Activated T-cell treated with anti-CD3 and anti-CD28 coated beads, Interleukin-2, amount 50 U/mL, for 48 hours (primary cell): ENCODE data around the gene EPB41L4A.

ENCODE experiments used
- DNase-seq, 2 experiments: peaks; one replicate each; pipeline ENCODE4 v3.0.0-alpha.2; 2020

The EPB41L4A gene

DNA sequence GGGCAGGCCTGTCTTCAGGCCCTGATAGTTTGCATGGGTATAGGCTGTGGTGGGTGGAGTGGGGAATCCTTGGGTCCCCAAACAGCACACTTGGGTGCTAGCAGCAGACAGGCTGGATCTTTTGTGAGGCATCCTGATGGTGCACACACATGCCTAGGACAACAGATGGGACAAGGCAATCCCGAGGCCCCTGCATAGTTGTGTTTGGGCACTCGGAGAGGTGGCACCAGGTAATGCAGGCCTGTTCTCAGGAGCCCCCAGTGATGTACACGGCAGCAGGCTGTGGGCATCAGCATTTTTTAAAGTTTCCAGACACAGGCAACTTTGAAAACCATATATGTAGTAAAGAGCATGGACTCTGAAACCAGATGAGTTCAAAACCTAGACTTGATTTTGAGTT is 65.4 kb downstream of the EPB41L4A start:
- no peak for DNase-seq

DNA sequence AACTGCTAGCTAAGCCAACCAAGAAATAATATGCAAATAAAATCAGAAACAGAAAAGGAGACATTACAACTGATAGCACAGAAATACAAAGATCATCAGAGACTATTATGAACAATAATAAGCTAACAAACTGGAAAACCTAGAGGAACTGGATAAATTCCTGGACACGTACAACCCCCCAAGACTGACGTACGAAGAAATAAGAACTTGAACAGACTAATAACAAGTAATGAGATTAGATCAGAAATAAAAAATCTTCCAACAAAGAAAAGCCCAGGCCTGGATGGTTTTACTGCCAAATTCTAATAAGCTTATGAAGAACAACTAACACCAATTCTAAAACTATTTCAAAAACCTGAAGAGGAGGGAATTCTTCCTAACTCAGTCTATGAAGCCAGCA is 67.9 kb downstream of the EPB41L4A start:
- no peak for DNase-seq

DNA sequence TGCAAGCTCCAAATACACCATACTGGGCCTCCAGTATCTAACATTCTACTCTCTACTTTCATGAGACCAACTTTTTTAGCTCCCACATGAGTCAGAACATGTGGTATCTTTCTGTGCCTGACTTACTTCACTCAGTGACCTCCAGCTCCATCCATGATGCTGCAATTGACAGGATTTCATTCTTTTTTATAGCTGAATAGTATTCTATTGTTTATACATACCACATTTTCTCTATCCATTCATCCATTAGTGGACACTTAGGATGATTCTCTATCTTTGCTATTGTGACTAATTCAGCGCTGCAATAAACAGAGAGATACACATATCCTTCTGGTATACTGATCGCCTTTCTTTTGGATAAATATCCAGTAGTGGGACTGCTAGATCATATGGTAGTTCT is 68.5 kb downstream of the EPB41L4A start:
- no peak for DNase-seq

DNA sequence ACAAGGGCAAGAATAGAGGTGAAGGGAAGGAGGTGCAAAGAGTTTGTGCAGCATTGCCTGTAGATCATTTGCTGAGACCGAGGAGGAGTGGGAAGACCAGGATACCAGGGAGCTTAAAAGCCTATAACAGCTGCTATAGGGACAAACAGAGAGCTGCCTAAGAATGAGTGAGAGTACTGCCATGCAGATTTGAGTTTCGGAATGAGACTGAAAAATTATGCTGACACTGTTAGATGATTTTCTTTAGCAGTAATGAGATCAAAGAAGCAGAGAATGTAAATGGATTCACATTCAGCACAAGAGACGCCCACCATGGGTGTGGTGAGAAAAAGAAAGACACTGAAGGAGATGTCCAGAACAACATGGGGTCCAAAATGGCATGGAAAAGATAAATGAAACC is 69.7 kb downstream of the EPB41L4A start:
- no peak for DNase-seq

DNA sequence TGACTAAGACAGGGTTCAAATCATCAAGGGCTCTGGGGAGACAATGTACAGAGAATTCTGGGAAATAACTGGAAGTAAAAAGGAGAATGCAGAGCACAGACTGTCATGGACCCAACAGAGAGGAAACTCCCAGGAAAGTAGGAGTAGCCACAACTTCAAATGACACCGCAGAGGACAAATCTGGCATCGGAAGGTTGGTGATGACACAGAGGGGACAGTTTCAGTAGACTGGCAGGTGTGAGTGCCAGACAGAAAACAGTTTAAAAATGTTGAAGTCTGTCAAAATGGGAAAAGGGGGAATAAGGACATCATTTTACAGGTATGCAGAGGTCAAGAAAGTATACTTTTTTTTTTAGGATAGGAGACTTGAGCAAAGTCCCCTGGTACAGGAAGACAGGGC is 70.2 kb downstream of the EPB41L4A start:
- no peak for DNase-seq

DNA sequence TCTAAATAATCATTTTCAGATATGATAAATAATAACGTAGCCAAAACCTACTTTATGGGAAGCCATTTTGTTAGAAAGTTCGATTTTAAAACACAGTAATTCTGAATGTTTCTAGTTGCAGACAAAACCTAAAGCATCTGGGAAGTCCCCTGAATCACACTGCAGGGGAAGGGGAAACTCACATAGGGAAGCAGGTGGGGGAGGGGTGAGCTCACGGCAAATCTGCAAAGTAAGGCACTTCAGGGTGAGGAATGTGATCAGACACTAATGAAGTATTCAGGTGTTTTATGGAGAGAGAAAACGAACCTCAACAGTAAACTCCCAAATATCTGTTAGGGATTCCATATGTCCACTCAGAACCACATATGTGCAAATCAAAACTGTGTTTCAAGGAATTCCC is 70.7 kb downstream of the EPB41L4A start:
- no peak for DNase-seq

DNA sequence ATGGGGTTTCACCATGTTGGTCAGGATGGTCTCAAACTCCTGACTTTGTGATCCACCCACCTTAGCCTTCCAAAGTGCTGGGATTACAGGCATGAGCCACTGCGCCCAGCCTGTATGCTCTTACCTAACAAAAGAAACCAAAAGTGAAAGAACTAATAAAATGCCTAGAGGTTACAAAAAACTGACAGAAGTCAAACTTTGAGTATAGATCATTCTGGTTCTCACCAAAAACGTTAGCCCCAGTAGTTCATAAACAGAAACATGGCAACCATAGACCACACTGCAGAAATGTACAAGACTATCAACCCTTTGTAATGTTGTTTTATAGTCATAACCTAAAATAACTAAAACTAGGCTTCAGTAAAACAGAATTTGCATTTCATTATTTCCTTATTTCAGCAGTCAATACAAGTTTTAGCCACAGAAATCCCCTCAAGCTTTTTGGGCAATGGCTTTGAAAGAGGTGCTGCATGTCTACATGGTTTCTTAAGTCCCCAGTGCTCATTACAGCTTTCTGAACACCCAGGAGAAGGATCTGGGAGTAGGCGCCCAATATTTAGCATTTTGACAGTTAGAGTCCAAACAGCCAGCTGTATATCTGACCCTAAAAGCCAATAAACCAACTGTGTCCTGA is 72.5 kb downstream of the EPB41L4A start:
- DNase-seq: no peak

DNA sequence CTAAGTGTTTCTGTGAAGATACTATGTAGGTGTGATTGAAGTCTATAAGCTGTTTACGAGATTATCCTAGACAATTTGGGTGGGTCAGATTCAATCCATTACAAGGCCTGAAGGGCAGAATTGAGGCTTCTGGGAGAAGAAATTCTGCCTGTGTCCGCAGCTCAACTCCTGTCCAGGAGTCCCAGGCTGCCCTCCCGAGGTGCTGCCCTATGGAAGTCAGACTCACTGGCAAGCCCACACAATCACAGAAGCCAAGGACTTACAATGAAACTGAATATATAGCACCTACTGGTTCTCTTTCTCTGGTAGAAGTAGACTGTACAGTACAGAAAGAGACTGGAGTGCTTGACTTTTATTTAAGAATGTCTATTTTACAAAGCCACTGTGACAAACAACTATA is 74.5 kb downstream of the EPB41L4A start:
- DNase-seq: no peak

DNA sequence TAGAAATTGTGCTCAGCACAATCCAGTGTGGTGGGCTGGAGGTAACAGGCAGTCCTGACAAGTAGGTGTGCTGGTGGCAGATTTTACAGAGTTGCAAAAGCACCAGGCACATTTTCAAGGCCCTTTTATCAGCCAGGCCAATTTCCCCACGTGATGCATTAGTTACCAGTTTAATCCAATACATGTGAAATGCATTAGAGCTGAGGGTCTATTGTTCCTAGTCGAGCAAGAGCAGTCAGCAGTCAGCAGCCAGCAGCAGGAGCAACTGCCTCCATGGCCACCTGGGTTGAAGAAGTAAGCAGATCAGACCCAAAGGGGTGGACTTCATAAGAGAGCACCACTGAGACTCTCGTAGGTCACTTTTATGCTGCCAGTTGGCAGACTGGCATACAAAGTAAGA is 76.7 kb downstream of the EPB41L4A start:
- no peak for DNase-seq

DNA sequence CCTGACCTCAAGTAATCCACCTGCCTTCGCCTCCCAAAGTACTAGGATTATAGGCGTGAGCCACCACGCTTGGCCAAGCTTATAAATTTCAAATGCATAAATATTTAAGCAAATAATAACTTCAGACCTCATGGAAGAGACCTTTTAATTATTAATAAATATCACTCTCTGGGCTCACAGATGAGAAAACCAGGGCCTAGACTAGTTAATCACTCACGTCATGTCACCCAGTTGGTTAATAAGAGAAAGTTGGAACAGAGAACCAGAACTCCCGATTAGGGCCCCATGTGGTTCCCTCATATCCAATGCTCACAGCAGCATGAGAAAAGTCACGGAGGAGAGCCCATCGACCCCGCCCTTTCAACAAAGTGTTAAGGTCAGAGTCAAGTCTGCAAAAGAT is 79.3 kb downstream of the EPB41L4A start:
- no peak for DNase-seq

DNA sequence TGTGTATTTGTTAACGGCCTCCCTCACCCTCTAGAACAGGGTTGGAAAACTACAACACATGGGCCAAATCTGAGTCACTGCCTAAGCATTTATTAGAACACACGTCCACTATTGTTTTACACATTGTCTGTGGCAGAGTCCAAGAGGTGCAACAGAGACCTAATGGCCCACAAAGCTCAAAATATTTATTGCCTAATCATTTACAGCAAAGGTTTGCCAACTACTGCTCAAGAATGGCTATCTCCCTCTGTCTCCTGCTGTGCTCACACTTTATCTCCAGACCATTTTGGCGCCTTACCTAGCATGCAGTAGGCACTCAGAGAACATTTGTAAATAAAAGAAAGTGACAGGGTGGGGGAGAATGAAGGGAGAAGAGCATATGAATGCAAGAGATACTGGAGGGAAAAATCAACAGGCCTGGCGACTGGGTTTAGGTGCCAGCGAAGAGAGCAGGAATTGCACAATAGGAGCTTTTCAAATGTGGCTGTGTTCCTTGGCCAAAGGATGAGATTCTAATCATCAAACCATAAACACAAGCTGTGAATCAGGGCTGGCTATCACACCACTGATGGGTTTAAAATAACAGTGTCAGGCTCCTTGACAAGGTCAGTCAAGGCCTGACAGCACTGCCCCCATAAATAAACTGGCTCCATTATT is 80.3 kb downstream of the EPB41L4A start:
- no peak for DNase-seq

DNA sequence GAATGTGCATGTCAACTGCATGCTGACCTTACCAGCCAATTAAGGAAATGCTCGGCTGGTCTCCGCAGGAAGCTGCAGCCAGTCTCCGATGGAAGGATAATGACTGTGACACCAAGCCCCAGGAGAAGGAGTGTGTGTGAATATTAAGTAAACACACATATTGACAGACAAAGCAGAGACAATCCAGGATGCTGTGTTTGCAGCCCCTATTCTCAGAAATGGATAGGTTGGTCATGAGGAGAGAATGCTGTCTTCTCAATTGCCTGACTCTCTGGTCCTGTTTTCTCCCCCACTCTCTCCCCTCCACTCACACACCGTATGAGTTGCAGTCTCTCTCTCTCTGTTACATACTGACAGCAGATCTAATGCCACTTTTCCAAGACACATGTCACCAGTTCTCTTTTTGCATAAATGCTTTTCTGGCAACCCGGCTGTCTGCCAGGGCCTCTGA is 85.7 kb downstream of the EPB41L4A start:
- DNase-seq: no peak

DNA sequence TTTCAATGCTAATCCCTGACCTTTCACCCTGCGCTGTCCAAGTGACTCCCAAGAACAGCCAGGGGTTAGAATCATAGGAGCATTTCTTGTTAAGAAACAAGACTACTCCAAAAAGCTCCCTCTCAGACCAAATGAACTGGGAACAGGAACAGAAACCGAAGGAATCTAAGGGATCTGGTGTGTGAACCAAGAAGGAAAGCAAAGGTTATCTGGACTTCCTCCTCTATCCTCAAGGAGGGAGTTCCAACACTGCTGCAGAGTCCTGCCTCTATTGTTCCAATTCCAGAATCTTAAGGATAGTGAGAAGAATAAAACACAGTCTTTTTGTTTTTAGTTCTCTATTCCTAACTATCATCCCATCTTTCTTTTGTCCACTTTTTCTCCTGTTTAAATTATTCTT is 87.2 kb downstream of the EPB41L4A start:
- DNase-seq: no peak

DNA sequence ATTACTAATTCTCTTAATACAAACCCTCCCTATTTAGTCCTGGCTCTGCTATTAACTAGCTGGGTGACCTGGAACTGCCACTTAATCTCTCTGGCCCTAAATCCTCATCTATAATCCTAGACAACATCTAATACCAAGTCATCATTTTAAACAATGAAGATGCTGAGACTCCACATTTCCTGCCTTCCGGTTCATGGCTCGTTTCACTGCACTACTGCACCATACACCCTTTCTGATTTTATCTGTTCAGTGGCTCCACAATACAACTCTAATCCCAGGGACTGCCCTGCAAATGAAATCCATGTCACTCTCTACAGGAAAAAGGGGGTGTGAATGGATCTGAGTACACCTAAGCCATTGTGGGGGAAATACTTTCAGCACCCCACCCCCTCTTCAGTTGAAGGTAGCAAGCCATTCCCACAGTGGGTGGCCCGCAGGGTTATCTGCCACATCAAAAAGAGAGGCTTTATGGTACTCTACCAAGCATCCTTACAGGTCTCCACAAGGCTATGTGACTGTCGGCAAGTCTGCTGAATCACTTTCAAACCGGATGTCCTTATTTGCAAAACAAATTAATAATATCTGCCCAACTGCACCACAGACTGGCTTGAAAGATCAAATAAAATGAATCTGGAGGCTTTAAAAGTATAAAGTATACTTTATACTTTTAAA is 89.5 kb downstream of the EPB41L4A start:
- peak in 1 of 2 experiments; percentile 18 for DNase-seq

DNA sequence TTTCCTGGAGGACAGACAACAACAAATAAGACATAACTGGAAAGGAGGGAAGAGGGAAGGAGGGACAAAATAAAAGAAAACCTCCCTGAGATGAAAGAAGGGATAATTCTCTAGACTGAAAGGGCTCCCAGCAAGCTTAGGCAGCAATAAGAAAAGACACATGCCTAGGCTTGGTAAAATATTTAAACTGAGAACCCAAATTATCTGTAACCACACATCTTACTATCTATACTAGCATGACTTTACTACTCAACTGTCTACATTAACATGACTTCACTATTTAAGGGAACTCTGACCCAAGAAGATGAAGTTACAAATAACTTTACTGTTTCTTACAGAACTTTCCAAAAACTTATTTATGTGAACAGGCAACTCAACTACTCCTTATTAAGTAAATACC is 95.9 kb downstream of the EPB41L4A start:
- DNase-seq: no peak

DNA sequence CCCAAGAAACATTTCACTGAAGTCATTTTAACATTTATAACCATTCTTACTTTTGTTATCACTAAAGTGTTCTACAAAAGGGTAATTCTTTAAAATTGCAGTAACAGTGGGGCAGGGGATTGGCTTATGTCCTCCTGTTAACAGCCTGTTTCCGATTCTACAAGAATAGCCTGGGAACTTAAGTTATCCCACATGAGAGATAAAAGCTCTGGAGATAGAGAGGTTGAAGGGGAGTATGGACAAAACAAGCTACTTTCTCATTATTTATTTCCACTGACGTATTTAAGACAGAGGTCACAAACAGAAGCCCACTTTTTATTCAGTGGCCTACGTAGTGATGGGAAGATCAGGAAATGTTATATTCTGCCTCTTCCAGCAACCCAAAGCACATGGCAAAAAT is 98.7 kb downstream of the EPB41L4A start:
- no peak for DNase-seq

DNA sequence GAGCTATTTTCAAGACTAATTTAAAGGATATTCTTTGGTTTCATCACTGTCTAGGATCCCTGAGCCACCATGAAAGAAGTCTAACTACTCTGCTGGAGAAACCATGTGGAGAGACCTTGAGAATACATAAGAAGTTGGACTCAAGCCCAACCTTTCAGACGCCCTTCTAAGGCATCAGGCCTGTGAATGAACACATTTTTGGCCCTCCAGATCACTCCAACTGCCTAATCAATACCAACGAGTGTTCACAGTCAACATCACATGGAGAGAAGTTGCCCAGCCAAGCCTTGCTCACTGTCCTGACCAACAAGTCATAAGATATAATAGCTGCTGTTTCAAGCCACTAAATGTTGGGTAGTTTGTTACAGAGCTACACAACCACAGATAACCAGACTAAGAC is 100.7 kb downstream of the EPB41L4A start:
- DNase-seq: no peak

DNA sequence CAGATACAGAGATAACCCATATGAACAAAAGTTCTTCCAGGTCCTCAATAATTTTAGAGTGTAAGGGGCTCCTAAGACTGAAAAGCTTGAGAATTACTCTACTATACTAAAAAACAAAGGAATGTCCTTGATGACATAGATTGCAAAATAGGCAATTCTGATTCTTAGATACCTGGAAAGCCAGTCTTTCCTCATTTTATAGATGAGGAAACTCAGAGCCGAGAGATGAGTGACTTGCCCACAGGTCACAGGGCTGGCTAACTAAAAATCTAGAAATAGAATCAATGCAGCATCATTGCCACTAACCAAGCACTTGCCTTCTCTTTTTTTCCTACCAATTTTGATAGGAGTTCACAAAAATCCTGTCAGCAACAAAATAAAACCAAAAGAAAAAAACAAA is 101.2 kb downstream of the EPB41L4A start:
- no peak for DNase-seq

DNA sequence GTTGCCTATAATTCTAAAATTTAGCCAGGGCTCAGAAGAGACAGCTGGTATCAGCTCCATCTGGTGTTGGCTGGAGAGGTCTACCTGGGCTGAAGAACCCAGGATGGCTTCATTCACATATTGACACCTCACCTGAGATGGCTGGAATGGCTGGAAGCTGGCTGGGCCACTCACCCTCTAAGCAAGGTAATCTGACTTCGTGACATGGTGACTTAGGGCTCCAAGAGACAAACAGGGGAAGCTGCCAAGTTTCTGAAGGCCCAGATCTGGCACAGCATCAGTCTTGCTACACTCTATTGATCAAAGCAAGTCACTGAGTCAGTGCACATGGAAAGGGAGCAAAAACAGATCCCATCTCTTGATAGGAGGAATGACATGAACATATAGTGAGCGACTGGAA is 102.3 kb downstream of the EPB41L4A start:
- no peak for DNase-seq

DNA sequence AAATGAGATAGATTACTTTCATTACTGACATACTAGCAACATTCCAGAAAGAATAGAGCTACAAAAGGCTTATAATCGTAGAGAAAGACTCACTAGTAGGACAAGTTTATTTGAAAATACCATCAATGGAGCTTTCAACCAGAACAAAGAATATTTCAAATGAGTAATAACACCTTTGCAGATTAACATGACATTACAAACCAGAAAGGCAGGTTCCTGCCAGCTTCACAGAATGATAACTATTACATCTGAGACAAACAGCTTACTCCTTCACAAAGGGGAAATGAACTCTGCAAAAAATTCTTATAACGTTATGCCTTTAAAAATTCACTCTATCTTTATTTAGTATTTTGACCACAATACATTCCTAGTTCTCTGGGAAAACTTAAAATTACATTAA is 103.1 kb downstream of the EPB41L4A start:
- no peak for DNase-seq

DNA sequence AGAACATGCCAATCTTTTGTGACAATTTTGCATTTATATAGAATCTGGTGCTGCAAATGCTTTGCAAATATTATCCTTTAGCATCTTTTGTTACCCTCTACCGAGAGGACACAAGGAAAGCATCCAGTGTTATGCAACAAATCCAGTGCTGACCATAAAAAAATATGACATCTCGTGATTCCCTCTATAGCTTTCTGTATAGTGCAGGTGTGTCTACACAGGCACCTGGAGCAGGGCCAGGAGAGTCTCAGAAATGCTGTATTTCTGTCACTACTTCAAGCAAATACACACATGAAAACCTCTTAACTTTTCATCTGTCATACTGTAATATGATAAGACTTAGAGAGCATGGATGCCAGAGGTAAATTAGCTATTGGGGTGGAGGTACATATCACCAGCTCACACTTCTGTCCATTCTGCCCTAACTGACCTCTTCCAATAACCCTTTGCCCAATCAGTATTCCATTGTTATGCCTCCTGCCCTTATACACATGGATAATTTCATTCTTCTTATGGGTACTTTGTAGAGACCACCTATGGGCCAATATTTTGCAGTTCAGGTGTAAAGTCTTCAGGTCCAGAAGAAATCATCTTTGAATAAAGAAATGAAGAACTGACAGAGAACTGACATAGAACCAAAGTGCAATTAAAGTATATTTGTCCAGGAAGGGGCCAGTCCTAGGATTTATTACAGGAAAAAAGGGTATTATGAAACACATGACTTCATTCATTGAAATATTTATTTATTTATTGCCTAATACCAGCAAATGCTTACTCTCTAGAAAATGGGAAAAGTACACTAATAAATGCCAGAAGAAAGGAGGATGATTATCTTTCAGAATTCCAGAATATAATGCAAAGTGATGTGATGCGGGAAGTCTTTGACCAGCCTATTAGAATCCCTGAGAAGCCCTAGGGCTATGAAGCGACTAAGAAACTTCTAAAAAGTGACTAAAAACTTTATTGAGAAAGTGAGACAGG is 106.5 kb downstream of the EPB41L4A start:
- no peak for DNase-seq

DNA sequence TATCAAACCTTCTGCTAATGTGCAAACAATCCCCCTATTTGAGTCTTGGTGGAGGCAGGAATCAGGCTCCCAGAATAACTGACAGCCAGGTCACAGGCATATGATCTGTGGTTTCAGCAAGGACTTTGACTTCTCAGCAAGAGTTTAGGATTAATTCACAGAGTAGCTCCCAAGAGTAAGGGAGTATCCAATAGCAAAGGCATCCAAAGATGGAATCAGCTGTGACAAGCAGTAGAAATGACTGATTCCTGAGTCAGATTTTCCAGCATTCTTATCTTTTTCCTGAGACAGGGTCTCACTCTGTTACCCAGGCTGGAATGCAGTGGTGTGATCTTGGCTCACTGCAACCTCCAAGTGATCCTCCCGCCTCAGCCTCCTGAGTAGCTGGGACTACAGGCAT is 108.3 kb downstream of the EPB41L4A start:
- DNase-seq: no peak

DNA sequence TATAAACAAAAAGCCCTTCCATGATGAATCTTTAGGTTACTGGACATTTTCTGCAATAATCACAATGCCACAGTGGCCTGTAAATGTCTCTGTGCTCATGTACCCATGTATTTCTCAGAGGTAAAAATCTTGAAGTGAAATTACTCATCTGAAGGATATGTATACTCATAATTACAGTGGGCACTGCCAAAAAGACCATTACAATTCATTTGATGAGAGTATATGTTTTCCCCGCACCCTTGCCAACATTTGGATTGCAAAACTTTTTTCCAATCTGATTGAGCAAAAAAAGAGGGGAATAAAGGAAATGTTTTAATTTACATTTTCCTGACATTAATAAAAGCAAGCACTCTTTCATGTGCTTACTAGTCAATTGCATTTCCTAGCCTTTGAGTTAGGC is 110.5 kb downstream of the EPB41L4A start:
- DNase-seq: no peak
